Tibial artery (tissue), 4 donors: ENCODE results near the gene MEG3.

ENCODE experiments used
- DNase-seq, 2 donors: peaks; one replicate each; pipeline ENCODE4 v3.0.0-alpha.2; 2019
- H3K27ac ChIP-seq, 2 donors: fragments of 200-600 bp; sonication (generic) in 1 of 2; 1 replicate in 1 of 2; 2 replicates in 1 of 2; pipeline ENCODE4 v1.5.1; 2018 to 2019; ENCODE audit warnings: mild to moderate bottlenecking in 1 of 2
- H3K27me3 ChIP-seq, 2 donors: fragments of 200-600 bp; sonication (generic) in 1 of 2; one replicate each; pipeline versions ENCODE4 v1.5.1 to v1.6.0; 2016 to 2019
- H3K36me3 ChIP-seq, 3 donors: fragments of 200-600 bp; sonication (generic) in 2 of 3; one replicate each; pipeline ENCODE4 v1.5.1; 2016 to 2019; ENCODE audit warnings: mild to moderate bottlenecking in 2 of 3
- H3K4me1 ChIP-seq, 4 donors: fragments of 200-600 bp; sonication (generic) in 2 of 4; 1 replicate in 3 of 4; 2 replicates in 1 of 4; pipeline ENCODE4 v1.5.1; 2016 to 2019
- H3K4me3 ChIP-seq, 2 donors: fragments of 200-600 bp; sonication (generic) in 1 of 2; 1 replicate in 1 of 2; 2 replicates in 1 of 2; pipeline ENCODE4 v1.5.1; 2018 to 2019; ENCODE audit warnings: mild to moderate bottlenecking in 2 of 2
- H3K9me3 ChIP-seq, 3 donors: fragments of 200-600 bp; sonication (generic) in 1 of 3; one replicate each; pipeline ENCODE4 v1.5.1; 2016 to 2019
- intact Hi-C: fragments of 100-400 bp; cut with DNase I; formaldehyde crosslinking; loops from one replicate; pipeline ENCODE4 v1.15.0; 2023; ENCODE audit warnings: low total_unique reads
- TF ChIP-seq, protein P1 (sequence below), 2 experiments: fragments of 200-600 bp in 1 of 2; fragments of 450-650 bp in 1 of 2; IDR thresholded peaks; one replicate each; pipeline ENCODE4 v1.5.1; 2017 to 2019; ENCODE audit warnings: antibody characterized with exemption in 2 of 2, mild to moderate bottlenecking in 1 of 2, moderate library complexity in 1 of 2

MEG3 gene

DNA sequence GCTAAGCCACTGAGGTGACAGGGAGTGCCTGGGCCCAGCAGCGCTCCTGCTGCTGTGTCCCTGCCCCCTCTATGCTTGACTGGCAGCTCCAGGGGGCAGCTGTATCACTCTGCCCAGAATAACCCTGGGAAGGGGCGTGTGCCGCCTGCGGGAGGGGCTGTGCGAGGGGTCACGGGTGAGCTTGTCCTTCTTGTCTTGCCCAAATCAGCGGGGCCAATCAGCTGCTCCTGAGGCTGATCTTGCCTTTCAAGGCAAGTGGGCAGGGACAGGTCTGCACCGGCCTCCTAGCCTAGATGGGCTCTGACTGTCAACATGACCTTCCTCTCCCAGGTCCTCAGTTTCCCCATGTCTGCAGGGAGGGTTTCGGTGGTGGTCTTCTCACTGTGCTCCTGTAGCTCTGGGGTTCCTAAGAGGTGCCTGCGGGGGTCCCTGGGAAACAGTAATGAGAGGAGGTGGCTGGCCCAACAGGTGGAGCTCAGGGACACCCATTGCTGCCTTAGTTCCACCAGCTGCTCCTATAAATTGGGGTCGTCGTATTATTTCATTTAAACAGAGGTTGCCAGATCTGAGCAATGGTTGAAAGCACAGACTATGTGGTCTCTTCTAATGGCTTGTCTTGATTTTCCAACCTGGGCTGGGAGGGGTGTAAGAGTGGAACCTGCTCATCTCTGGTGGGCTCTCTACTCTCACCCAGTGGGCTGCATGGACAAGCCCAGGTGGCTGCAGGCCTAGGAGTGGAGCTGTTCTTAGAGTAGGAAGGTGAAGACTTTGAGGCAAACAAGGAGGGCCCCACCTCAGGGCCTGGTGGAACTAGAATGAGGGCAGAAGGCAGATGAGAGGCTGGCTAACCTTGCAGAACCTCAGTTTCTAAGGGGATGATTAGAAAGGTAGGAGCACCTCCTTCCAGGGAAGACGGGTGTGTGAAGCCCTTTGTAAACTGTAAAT lies 65.9 kb downstream of the MEG3 start:
- H3K27ac ChIP-seq, result no peak overlapping the region
- H3K36me3 ChIP-seq, result no peaks in the 10 kb centered on the region
- H3K27me3 ChIP-seq, result peaks cover 0 to 24% of the 10 kb centered on the region in 2 donors
- intact Hi-C loops, result no loop called here
- no peak overlapping the region for H3K4me3 ChIP-seq
- DNase-seq, result peak in 1 of 2 donors; percentile 61
- no peaks in the 10 kb centered on the region for H3K9me3 ChIP-seq
- TF ChIP-seq, protein P1, sequence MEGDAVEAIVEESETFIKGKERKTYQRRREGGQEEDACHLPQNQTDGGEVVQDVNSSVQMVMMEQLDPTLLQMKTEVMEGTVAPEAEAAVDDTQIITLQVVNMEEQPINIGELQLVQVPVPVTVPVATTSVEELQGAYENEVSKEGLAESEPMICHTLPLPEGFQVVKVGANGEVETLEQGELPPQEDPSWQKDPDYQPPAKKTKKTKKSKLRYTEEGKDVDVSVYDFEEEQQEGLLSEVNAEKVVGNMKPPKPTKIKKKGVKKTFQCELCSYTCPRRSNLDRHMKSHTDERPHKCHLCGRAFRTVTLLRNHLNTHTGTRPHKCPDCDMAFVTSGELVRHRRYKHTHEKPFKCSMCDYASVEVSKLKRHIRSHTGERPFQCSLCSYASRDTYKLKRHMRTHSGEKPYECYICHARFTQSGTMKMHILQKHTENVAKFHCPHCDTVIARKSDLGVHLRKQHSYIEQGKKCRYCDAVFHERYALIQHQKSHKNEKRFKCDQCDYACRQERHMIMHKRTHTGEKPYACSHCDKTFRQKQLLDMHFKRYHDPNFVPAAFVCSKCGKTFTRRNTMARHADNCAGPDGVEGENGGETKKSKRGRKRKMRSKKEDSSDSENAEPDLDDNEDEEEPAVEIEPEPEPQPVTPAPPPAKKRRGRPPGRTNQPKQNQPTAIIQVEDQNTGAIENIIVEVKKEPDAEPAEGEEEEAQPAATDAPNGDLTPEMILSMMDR (IDR thresholded peaks at IDR 0.05), result no peak
- no peaks in the 10 kb centered on the region for H3K4me1 ChIP-seq

DNA sequence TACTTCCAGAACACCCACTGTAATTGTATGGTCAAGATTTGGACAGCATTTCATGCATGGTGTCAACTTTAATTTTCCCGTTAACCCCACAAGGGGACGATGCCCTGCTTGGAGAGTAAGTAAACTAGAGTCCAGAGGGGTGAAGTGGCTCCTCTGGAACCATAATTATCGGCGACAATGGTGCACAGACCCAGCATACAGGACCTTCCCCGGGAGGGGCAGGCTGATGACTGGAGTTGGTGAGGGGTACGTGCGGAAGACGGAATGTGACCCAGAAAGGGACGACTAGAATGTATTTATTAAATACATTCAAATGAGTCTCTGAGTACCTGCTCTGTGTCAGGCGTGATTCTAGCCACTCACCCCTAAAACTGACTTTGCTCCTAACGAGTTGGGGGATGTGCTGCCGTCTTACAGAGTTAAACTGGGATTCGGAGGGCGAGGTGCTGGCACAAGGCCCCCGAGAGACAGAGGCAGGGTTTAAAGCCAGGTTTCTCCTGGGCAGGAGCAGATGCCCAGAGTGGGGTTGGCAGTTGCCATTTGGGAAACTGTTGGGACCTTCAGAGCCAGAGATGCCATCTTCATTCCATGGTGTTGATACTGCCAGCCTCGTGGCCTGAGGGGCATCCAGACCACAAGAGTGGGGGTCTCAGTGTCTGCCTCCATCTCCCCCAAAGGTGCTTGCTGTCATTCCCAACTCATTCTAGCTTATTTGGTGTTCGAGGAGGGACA lies 66.7 kb downstream of the MEG3 start:
- no peaks in the 10 kb centered on the region for H3K36me3 ChIP-seq
- no peak for DNase-seq
- H3K27me3 ChIP-seq, result peaks cover 0 to 30% of the 10 kb centered on the region in 2 donors
- TF ChIP-seq, protein P1 (IDR thresholded peaks at IDR 0.05), result no peak
- no peaks in the 10 kb centered on the region for H3K4me1 ChIP-seq
- no peak overlapping the region for H3K27ac ChIP-seq
- intact Hi-C loops, result no loop called here
- no peaks in the 10 kb centered on the region for H3K9me3 ChIP-seq
- no peak overlapping the region for H3K4me3 ChIP-seq

DNA sequence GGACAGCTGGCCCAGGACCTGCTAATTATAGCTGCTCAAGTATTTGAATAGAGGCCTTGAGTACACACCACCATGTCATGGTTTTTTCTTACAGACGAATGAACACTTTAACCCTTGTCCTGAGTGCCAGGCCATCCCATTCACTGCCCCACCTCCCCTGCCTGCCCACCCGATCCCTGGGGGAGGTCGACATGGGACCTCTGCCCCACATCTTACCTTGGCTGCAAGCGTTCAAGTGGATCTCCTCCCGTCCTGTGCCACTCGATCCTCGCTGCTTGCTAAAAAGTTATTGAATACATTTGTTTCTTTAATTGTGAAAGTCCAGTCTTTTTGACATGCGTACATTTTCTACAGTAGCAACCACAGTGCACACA lies 67.3 kb downstream of the MEG3 start:
- TF ChIP-seq, protein P1 (IDR thresholded peaks at IDR 0.05), result no peak
- Histone ChIP-seq H3K9me3 (no peaks in the 10 kb centered on the region), H3K36me3 (no peaks in the 10 kb centered on the region), H3K27me3 (peaks cover 0 to 30% of the 10 kb centered on the region in 2 donors), H3K27ac (no peak overlapping the region), H3K4me3 (no peak overlapping the region), H3K4me1 (no peaks in the 10 kb centered on the region)
- intact Hi-C loops, result no loop called here
- peak in 1 of 2 donors; percentile 51 for DNase-seq

- H3K27me3 ChIP-seq, result peaks cover 0 to 35% of the 10 kb centered on the region in 2 donors
- TF ChIP-seq, protein P1 (IDR thresholded peaks at IDR 0.05), result no peak
- H3K27ac ChIP-seq, result no peak overlapping the region
- H3K4me3 ChIP-seq, result no peak overlapping the region
- intact Hi-C loops, result no loop called here
- H3K36me3 ChIP-seq, result no peaks in the 10 kb centered on the region
- no peaks in the 10 kb centered on the region for H3K9me3 ChIP-seq
- no peaks in the 10 kb centered on the region for H3K4me1 ChIP-seq
- DNase-seq, result peak in 1 of 2 donors; percentile 44
Measured at GRCh38 chr14:100893760-100894159, 67.8 kb downstream of the MEG3 start.

- H3K27ac ChIP-seq, result no peak overlapping the region
- intact Hi-C loops, result no loop called here
- H3K4me3 ChIP-seq, result no peak overlapping the region
- H3K4me1 ChIP-seq, result peaks cover 0 to 6% (median 5%) of the 10 kb centered on the region in 4 donors
- no peaks in the 10 kb centered on the region for H3K9me3 ChIP-seq
- TF ChIP-seq, protein P1 (IDR thresholded peaks at IDR 0.05), result no peak
- no peaks in the 10 kb centered on the region for H3K36me3 ChIP-seq
- peaks cover 0 to 42% of the 10 kb centered on the region in 2 donors for H3K27me3 ChIP-seq
- peak in 1 of 2 donors; percentile 28 for DNase-seq
Measured at GRCh38 chr14:100894416-100894815, 68.5 kb downstream of the MEG3 start.
